Activated B cell treated with CpG ODN at 0.5 μM for 24 hours (primary cell): ENCODE results near the gene LMTK2. TPM values are rescaled to one million over a fixed set of nuclear protein-coding genes. Genes with fewer than 3 reads are reported as not detected.
A peak's percentile ranks its signal among the peaks of the same experiment; 100 is the strongest.

Experiments used
- ATAC-seq: fragments of 200-7000 bp; cut with Tn5 transposase; one replicate; pipeline ENCODE4 v1.10.0; 2021; ENCODE audit warnings: low read depth, mild to moderate bottlenecking, moderate library complexity
- CTCF ChIA-PET: fragments of 350-600 bp; sonication (Branson Sonifier 250); formaldehyde crosslinking; loops from one replicate; lab custom pipeline; 2021; ENCODE audit warnings: antibody characterized with exemption; lab: Charles Lee
- POLR2A ChIA-PET: fragments of 350-600 bp; sonication (Branson Sonifier 250); formaldehyde crosslinking; loops from one replicate; lab custom pipeline; 2021; ENCODE audit warnings: antibody characterized with exemption; lab: Charles Lee
- DNase-seq: peaks from one replicate; pipeline ENCODE4 v3.0.0; 2022
- H3K27ac Mint-ChIP-seq: one replicate; pipeline ENCODE4 v1.8.0; 2020; ENCODE audit warnings: mixed read lengths
- H3K27me3 Mint-ChIP-seq: one replicate; pipeline ENCODE4 v1.8.0; 2021; ENCODE audit warnings: mixed read lengths
- H3K36me3 Mint-ChIP-seq: one replicate; pipeline ENCODE4 v1.8.0; 2021; ENCODE audit warnings: low read depth, mixed read lengths
- H3K4me1 Mint-ChIP-seq: one replicate; pipeline ENCODE4 v1.8.0; 2021; ENCODE audit warnings: mixed read lengths
- H3K4me3 Mint-ChIP-seq: one replicate; pipeline ENCODE4 v1.8.0; 2020; ENCODE audit warnings: mild to moderate bottlenecking, mixed read lengths
- H3K9me3 Mint-ChIP-seq: one replicate; pipeline ENCODE4 v1.8.0; 2020; ENCODE audit warnings: mixed read lengths
- intact Hi-C: fragments of 100-400 bp; cut with micrococcal nuclease; formaldehyde crosslinking; loops from one replicate; pipeline ENCODE4 v1.15.1; 2024
- total RNA-seq: library from RNA; stranded (reverse); gene quantifications from 2 replicates; pipeline ENCODE4 v1.2.3, GENCODE V29; 2022
- TF ChIP-seq, protein P1 (sequence below): fragments of 200-600 bp; IDR thresholded peaks from one replicate; pipeline ENCODE4 v1.8.0; 2022; ENCODE audit warnings: antibody characterized with exemption, mild to moderate bottlenecking

The LMTK2 gene
- total RNA-seq, 1 donor from 2014 or later: 9.6 TPM

DNA sequence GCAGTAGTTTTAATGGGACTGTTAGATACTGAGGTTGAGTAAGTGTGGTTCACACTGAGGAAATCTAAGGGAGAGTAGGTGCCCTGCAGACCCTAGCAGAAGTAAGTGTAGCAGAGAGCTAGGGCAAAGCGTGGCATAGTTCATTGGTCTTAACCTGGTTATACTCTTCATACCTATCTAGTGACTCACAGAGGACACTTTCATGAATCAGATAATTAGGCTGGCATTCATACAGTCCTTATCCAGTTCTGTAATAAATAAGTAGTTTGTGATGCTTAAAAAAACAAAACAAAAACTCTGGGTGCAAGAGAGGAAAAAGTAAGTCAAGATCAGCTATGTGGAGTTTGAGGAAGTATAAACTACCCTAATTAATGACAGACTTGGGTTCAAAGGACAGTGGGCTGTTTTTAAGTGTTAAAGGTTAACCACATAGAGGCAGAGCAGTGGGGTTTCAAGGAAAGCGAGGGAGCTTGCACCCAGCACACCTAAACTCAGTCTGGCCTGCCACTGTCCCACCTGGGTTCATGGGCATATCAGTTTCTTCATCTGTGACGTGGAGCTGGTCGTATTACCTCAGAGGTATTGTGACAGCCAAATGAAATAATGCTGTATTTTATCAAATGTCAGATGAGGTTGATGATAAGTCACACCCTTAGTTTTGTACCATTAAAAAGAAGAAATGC is 27.1 kb downstream of the LMTK2 start:
- POLR2A ChIA-PET: interaction anchor here (0.5 to 2.3 kb wide), 5 partner anchors 28 to 1200 kb away, joined by 3 to 10 read pairs (median 3); partner anchors contain the start of gene SDHAF3

GRCh38 chr7:98134420-98135228 is 28.0 kb downstream of the LMTK2 start:
- CTCF ChIA-PET: interaction anchor here (1.1 to 2.5 kb wide), 3 partner anchors 24 to 113 kb away, joined by 4 to 10 read pairs (median 5); no protein-coding TSS in a partner anchor
- POLR2A ChIA-PET: interaction anchor here (2.3 kb wide), 1 partner anchor 68 kb away, joined by 10 read pairs; no protein-coding TSS in a partner anchor
- H3K36me3 Mint-ChIP-seq: peaks cover 10% of the 10 kb centered on the region
- ATAC-seq (no peak), DNase-seq (no peak)
- H3K9me3 Mint-ChIP-seq: no peaks in the 10 kb centered on the region
- intact Hi-C loops: no loop called here
- TF ChIP-seq, protein P1, sequence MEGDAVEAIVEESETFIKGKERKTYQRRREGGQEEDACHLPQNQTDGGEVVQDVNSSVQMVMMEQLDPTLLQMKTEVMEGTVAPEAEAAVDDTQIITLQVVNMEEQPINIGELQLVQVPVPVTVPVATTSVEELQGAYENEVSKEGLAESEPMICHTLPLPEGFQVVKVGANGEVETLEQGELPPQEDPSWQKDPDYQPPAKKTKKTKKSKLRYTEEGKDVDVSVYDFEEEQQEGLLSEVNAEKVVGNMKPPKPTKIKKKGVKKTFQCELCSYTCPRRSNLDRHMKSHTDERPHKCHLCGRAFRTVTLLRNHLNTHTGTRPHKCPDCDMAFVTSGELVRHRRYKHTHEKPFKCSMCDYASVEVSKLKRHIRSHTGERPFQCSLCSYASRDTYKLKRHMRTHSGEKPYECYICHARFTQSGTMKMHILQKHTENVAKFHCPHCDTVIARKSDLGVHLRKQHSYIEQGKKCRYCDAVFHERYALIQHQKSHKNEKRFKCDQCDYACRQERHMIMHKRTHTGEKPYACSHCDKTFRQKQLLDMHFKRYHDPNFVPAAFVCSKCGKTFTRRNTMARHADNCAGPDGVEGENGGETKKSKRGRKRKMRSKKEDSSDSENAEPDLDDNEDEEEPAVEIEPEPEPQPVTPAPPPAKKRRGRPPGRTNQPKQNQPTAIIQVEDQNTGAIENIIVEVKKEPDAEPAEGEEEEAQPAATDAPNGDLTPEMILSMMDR: no peak
- peaks cover 42% of the 10 kb centered on the region for H3K27me3 Mint-ChIP-seq
- no peak overlapping the region for H3K4me3 Mint-ChIP-seq
- peaks cover 78% of the 10 kb centered on the region for H3K4me1 Mint-ChIP-seq
- no peak overlapping the region for H3K27ac Mint-ChIP-seq

More for the DNA sequence above, 27.1 kb downstream of the LMTK2 start:
- ATAC-seq (peak; percentile 52), DNase-seq (no peak)
- Mint-ChIP-seq H3K36me3 (peaks cover 3% of the 10 kb centered on the region), H3K4me1 (peaks cover 74% of the 10 kb centered on the region), H3K27me3 (peaks cover 43% of the 10 kb centered on the region), H3K27ac (no peak overlapping the region), H3K4me3 (no peak overlapping the region), H3K9me3 (no peaks in the 10 kb centered on the region)
- TF ChIP-seq, protein P1: no peak
- intact Hi-C loops: loop anchor here (1.0 to 2.0 kb wide), 3 partner anchors 27 to 69 kb away; partner anchors contain the start of gene LMTK2
- CTCF ChIA-PET: interaction anchor here (1.5 to 2.5 kb wide), 2 partner anchors 23 to 113 kb away, joined by 5 to 10 read pairs; no protein-coding TSS in a partner anchor

DNA sequence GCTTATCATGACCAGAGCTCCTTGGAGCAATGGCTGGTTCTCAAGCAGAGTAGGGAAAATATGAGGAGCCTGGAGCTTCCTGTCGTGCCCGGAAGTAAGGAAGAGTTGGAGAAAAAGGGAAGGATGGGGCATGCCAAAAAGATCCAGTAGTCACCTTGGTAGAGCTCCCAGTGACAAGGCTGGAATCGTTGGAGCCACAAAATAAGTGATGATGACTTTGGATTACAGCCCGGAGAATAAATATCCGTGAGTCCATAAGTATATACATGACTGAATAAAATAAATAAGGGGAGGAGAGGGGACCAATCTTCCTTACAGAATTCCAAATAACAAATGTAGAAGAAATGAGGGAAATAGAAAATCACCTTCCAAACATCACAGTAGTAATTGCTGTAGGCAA is 29.3 kb downstream of the LMTK2 start:
- CTCF ChIA-PET: no interaction called here
- Mint-ChIP-seq H3K27ac (no peak overlapping the region), H3K4me3 (no peak overlapping the region), H3K36me3 (peaks cover 12% of the 10 kb centered on the region), H3K27me3 (peaks cover 33% of the 10 kb centered on the region), H3K4me1 (peaks cover 72% of the 10 kb centered on the region), H3K9me3 (no peaks in the 10 kb centered on the region)
- ATAC-seq (no peak), DNase-seq (no peak)
- TF ChIP-seq, protein P1: no peak
- POLR2A ChIA-PET: no interaction called here
- intact Hi-C loops: no loop called here

GRCh38 chr7:98136423-98136822 is 29.8 kb downstream of the LMTK2 start:
- Mint-ChIP-seq H3K36me3 (peaks cover 16% of the 10 kb centered on the region), H3K9me3 (no peaks in the 10 kb centered on the region), H3K4me3 (no peak overlapping the region), H3K4me1 (peaks cover 68% of the 10 kb centered on the region), H3K27me3 (peaks cover 32% of the 10 kb centered on the region), H3K27ac (no peak overlapping the region)
- intact Hi-C loops: no loop called here
- DNase-seq (no peak), ATAC-seq (no peak)
- TF ChIP-seq, protein P1: no peak
- CTCF ChIA-PET: no interaction called here
- POLR2A ChIA-PET: no interaction called here
